Endothelial cell of umbilical vein (primary cell): ENCODE results near the gene KIAA1210. TPM values are rescaled to one million over a fixed set of nuclear protein-coding genes. Genes with fewer than 3 reads are reported as not detected.

Experiments
- BruUV-seq: library from RNA; stranded (reverse); fragments of 400-500 nt; replicated peaks from 2 replicates; lab custom pipeline; 2021; lab: Mats Ljungman, UMichigan
- CTCF ChIA-PET: fragments of 300-600, 350-600 bp; sonication (Branson Sonifier 250); formaldehyde crosslinking; loops from one replicate; lab custom pipeline; 2021; ENCODE audit warnings: antibody characterized with exemption, inconsistent platforms; lab: Charles Lee
- POLR2A ChIA-PET: fragments of 300-600, 350-600 bp; sonication (Branson Sonifier 250); formaldehyde crosslinking; loops from one replicate; lab custom pipeline; 2021; ENCODE audit warnings: antibody characterized with exemption, inconsistent platforms; lab: Charles Lee
- DNase-seq: peaks from one replicate; pipeline ENCODE4 v3.0.0-alpha.2; 2011; ENCODE audit warnings: low read depth, low spot score
- FAIRE-seq: peaks from 2 replicates; lab custom pipeline; 2011; peaks lifted over from hg19 to GRCh38; lab: Jason Lieb, UNC
- H2AFZ ChIP-seq: 2 replicates; pipeline ENCODE4 v1.6.0; 2012; ENCODE audit warnings: low read depth, low read length, control low read depth, inconsistent platforms
- H3K27ac ChIP-seq: 2 replicates; pipeline ENCODE4 v1.5.1; 2011; ENCODE audit warnings: low read depth, mild to moderate bottlenecking, control low read depth, low read length, moderate library complexity; ENCODE audit not compliant: insufficient read depth
- H3K27me3 ChIP-seq, 2 experiments: 2 replicates each; pipeline versions ENCODE4 v1.6.0 to v1.6.1; 2011; ENCODE audit warnings: low read length in 2 of 2, mixed read lengths in 1 of 2; ENCODE audit not compliant: control insufficient read depth in 2 of 2, insufficient read depth in 2 of 2
- H3K36me3 ChIP-seq, 2 experiments: 2 replicates in 1 of 2; 3 replicates in 1 of 2; pipeline ENCODE4 v1.5.1; 2011; ENCODE audit warnings: low read length in 2 of 2, mild to moderate bottlenecking in 1 of 2, moderate library complexity in 1 of 2; ENCODE audit not compliant: control insufficient read depth in 2 of 2, insufficient read depth in 2 of 2; ENCODE audit errors: extremely low read depth in 1 of 2
- H3K4me1 ChIP-seq: 3 replicates; pipeline ENCODE4 v1.5.1; 2011; ENCODE audit warnings: mild to moderate bottlenecking, low read length; ENCODE audit not compliant: control insufficient read depth, insufficient read depth; ENCODE audit errors: extremely low read depth
- H3K4me2 ChIP-seq: 2 replicates; pipeline ENCODE4 v1.6.1; 2011; ENCODE audit warnings: low read length, control low read depth, mixed read lengths; ENCODE audit not compliant: insufficient read depth
- H3K4me3 ChIP-seq, 3 experiments: fragments of 200-600 bp in 1 of 3; sonication (generic), shearing (Covaris generic) in 1 of 3; replicated peaks in 1 of 3; 2 replicates each; pipeline ENCODE4 v1.5.1; 2011 to 2016; ENCODE audit warnings: control low read depth in 3 of 3, low read length in 3 of 3, mild to moderate bottlenecking in 2 of 3, inconsistent platforms in 1 of 3, low read depth in 1 of 3, moderate library complexity in 1 of 3; ENCODE audit not compliant: insufficient read depth in 1 of 3
- H3K79me2 ChIP-seq: 2 replicates; pipeline ENCODE4 v1.6.0; 2012; ENCODE audit warnings: low read length, inconsistent platforms; ENCODE audit not compliant: control insufficient read depth, insufficient read depth
- H3K9ac ChIP-seq: replicated peaks from 2 replicates; pipeline ENCODE3; 2011; ENCODE audit warnings: low read length, control low read depth; ENCODE audit not compliant: insufficient read depth; ENCODE audit errors: extremely low read depth
- H3K9me1 ChIP-seq: replicated peaks from 3 replicates; pipeline ENCODE4 v1.6.0; 2011; ENCODE audit warnings: mild to moderate bottlenecking, low read length; ENCODE audit not compliant: control insufficient read depth, insufficient read depth; ENCODE audit errors: extremely low read depth
- H3K9me3 ChIP-seq: replicated peaks from 2 replicates; pipeline ENCODE4 v1.5.1; 2012; ENCODE audit warnings: low read length, inconsistent platforms; ENCODE audit not compliant: control insufficient read depth, insufficient read depth
- H4K20me1 ChIP-seq: replicated peaks from 2 replicates; pipeline ENCODE3; 2011; ENCODE audit warnings: mild to moderate bottlenecking, low read length; ENCODE audit not compliant: control insufficient read depth, insufficient read depth; ENCODE audit errors: extremely low read depth
- CTCF ChIP-seq, 2 donors: IDR thresholded peaks; 1 replicate in 1 of 2; 2 replicates in 1 of 2; pipeline ENCODE4 v1.5.1; 2011; ENCODE audit warnings: low read length in 2 of 2, mild to moderate bottlenecking in 2 of 2, moderate library complexity in 2 of 2, control low read depth in 1 of 2, inconsistent platforms in 1 of 2, low read depth in 1 of 2; ENCODE audit not compliant: insufficient read depth in 1 of 2; ENCODE audit errors: extremely low read depth in 1 of 2
- EZH2 ChIP-seq: IDR thresholded peaks from 2 replicates; pipeline ENCODE4 v1.6.1; 2012; ENCODE audit warnings: borderline replicate concordance, low read depth, mild to moderate bottlenecking, moderate library complexity, low read length, inconsistent platforms; ENCODE audit not compliant: severe bottlenecking
- FOS ChIP-seq: IDR thresholded peaks from 2 replicates; pipeline ENCODE4 v1.6.1; 2011; ENCODE audit warnings: mild to moderate bottlenecking, low read length, moderate library complexity, borderline replicate concordance; ENCODE audit not compliant: insufficient read depth
- GATA2 ChIP-seq: IDR thresholded peaks from 2 replicates; pipeline ENCODE4 v1.7.0; 2011; ENCODE audit warnings: low read depth, mild to moderate bottlenecking, moderate library complexity, mixed read lengths, low read length; ENCODE audit not compliant: insufficient read length, insufficient read depth
- JUN ChIP-seq: IDR thresholded peaks from 2 replicates; pipeline ENCODE4 v1.6.1; 2011; ENCODE audit warnings: borderline replicate concordance, low read depth; ENCODE audit not compliant: insufficient read length, insufficient read depth
- MAX ChIP-seq: IDR thresholded peaks from 2 replicates; pipeline ENCODE4 v1.6.1; 2011; ENCODE audit not compliant: insufficient read depth, insufficient read length
- MYC ChIP-seq: IDR thresholded peaks from one replicate; pipeline ENCODE4 v1.6.1; 2011; ENCODE audit warnings: mild to moderate bottlenecking, low read depth, low read length
- POLR2A ChIP-seq: IDR thresholded peaks from 2 replicates; pipeline ENCODE4 v1.6.1; 2012; ENCODE audit warnings: low read depth, mild to moderate bottlenecking, control low read depth, low read length
- POLR2AphosphoS5 ChIP-seq: IDR thresholded peaks from 2 replicates; pipeline ENCODE4 v1.6.1; 2012; ENCODE audit warnings: low read depth, mild to moderate bottlenecking, control low read depth, low read length, moderate library complexity; ENCODE audit not compliant: insufficient read depth
- dilution Hi-C: fragments of 300-500 bp; cut with MboI; formaldehyde crosslinking; loops from one replicate; pipeline ENCODE4 v1.15.0; 2019; ENCODE audit warnings: low sequenced_read_pairs; ENCODE audit not compliant: extremely low pct_ligation_motif_present
- intact Hi-C: fragments of 100-400 bp; cut with micrococcal nuclease; formaldehyde crosslinking; loops from one replicate; pipeline ENCODE4 v1.10.0; 2022
- polyA plus RNA-seq, 4 experiments: library from polyadenylated mRNA; depleted of rRNA in 3 of 4; stranded (reverse) in 3 of 4; unstranded in 1 of 4; fragments of >200 nt; gene quantifications; 2 replicates each; pipeline versions ENCODE4 v1.2.1 to v1.2.3, GENCODE V29; 2011 to 2012; ENCODE audit warnings: missing spikeins in 1 of 4
- total RNA-seq: library from RNA; stranded (reverse); gene quantifications from 2 replicates; pipeline ENCODE4 v1.2.3, GENCODE V29; 2021

Gene KIAA1210
- total and polyA plus RNA-seq, 2 donors (not counting 3 experiments of a cell fraction or from before 2014, with no cell fraction given): not detected

DNA sequence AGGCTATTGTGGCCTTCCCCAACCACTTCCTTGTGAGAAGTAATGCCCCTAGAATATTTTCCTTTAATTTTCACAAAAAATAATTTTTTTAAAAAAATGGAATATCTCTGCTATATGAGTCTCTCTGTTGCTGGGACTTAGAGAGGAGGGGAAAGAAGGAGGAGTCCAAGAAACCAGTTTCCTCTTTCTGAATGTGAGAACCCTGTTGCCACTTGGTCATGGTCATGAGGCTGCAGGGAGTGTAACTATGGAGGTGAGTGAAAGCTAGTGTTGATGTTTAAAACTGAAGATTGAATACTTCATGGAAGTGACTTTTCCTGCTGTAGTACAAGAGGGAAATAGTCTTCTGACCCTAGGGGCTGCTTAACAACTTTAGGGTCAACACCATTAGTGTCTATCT is 20.4 kb downstream of the KIAA1210 start:
- H3K4me1 ChIP-seq: no peaks in the 10 kb centered on the region
- H3K36me3 ChIP-seq: no peaks in the 10 kb centered on the region
- no peak for FAIRE-seq
- ChIA-PET CTCF (interaction anchor here (0.8 kb wide), 1 partner anchor 159 kb away, joined by 3 read pairs; no protein-coding TSS in a partner anchor), POLR2A (no interaction called here)
- H3K4me3 ChIP-seq: no peak overlapping the region
- no peak overlapping the region for H2AFZ ChIP-seq
- dilution Hi-C loops: no loop called here
- BruUV-seq: no TSS peak
- no peaks in the 10 kb centered on the region for H4K20me1 ChIP-seq
- TF ChIP-seq POLR2AphosphoS5: no peak
- no peak for TF ChIP-seq FOS
- no peak for TF ChIP-seq GATA2
- no peak for TF ChIP-seq CTCF (IDR thresholded peaks at IDR 0.05; ENCODE audit: extremely low read depth in 1 of 2, insufficient read depth in 1 of 2, low read depth in 1 of 2, low read length in 2 of 2)
- no peak for TF ChIP-seq MAX
- TF ChIP-seq MYC: no peak
- no peak for TF ChIP-seq JUN
- no peak for TF ChIP-seq POLR2A
- TF ChIP-seq EZH2: no peak
- no peak overlapping the region for H3K9ac ChIP-seq
- no peak overlapping the region for H3K27ac ChIP-seq
- no peaks in the 10 kb centered on the region for H3K27me3 ChIP-seq
- intact Hi-C loops: no loop called here
- H3K9me3 ChIP-seq: no peaks in the 10 kb centered on the region
- no peaks in the 10 kb centered on the region for H3K79me2 ChIP-seq
- H3K9me1 ChIP-seq: no peaks in the 10 kb centered on the region
- no peak for DNase-seq
- no peak overlapping the region for H3K4me2 ChIP-seq
